Choroid plexus epithelial cell (primary cell): ENCODE results near the gene IL6ST.

Experiments
- DNase-seq: peaks from one replicate; pipeline ENCODE4 v3.0.0-alpha.2; 2010; ENCODE audit warnings: low read depth
- H3K4me3 ChIP-seq: 2 replicates; pipeline ENCODE4 v1.5.1; 2011; ENCODE audit warnings: low read depth, mild to moderate bottlenecking, control low read depth, low read length, moderate library complexity
- CTCF ChIP-seq: conservative IDR thresholded peaks from 2 replicates; pipeline ENCODE4 v1.5.1; 2011; ENCODE audit warnings: low read depth, mild to moderate bottlenecking, control low read depth, inconsistent platforms, low read length, moderate library complexity

IL6ST gene

DNA sequence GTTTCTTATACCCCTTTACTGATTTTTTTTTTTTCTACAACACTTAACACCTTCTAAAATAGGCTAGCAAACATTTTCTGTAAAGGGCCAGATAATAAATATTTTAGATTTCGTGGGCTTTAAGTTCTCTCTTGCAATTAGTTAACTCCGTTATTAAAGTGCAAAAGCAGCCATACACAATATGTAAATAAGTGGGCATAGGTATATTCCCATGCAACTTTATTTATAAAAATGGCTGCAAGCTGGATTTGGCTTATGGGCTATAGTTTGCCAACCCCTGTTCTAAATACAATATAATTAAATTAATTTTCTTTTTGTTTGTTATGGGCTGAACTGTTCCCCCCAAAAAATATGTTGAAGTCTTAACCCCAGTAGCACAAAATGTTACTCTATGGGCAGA is 10.8 kb downstream of the IL6ST start:
- no peak for DNase-seq
- no peak for TF ChIP-seq CTCF
- H3K4me3 ChIP-seq = no peak overlapping the region

GRCh38 chr5:55982957-55983381 is 11.8 kb downstream of the IL6ST start:
- no peak overlapping the region for H3K4me3 ChIP-seq
- DNase-seq = peak; percentile 35
- peak; percentile 42 for TF ChIP-seq CTCF

- TF ChIP-seq CTCF = no peak
- no peak overlapping the region for H3K4me3 ChIP-seq
- no peak for DNase-seq
Measured at GRCh38 chr5:55973296-55973695, 21.5 kb downstream of the IL6ST start.

- peak; percentile 48 for DNase-seq
- no peak overlapping the region for H3K4me3 ChIP-seq
- no peak for TF ChIP-seq CTCF
Measured at GRCh38 chr5:55969956-55970355, 24.8 kb downstream of the IL6ST start.

- no peak for TF ChIP-seq CTCF
- DNase-seq = no peak
- H3K4me3 ChIP-seq = no peak overlapping the region
Measured at GRCh38 chr5:55966284-55966683, 28.5 kb downstream of the IL6ST start.

DNA sequence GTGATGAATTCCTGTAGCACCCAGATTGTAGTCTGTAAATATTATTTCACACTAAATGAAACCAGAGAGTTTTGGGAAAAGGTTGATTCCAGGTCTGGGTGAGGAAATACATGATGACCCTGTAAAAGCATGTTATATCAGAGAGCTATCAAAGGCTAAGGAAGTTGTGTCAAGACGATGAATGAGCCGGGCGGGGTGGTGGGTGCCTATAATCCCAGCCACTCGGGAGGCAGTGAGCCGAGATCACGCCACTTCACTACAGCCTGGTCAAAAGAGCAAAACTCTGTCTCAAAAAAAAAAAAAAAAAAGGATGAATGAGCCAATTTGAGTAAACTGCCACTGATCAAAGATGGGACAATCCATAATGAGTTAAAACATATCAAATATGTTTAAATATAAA is 29.2 kb downstream of the IL6ST start:
- H3K4me3 ChIP-seq = no peak overlapping the region
- no peak for DNase-seq
- no peak for TF ChIP-seq CTCF

GRCh38 chr5:55960779-55961178 is 34.0 kb downstream of the IL6ST start:
- TF ChIP-seq CTCF = no peak
- no peak for DNase-seq
- H3K4me3 ChIP-seq = no peak overlapping the region
